Right ventricle myocardium inferior (tissue), 1 donor: ENCODE data around the gene C1orf159. TPM values are rescaled to one million over a fixed set of nuclear protein-coding genes. Genes with fewer than 3 reads are reported as not detected.

ENCODE experiments used
- ATAC-seq: fragments of 200-7000 bp; cut with Tn5 transposase; one replicate; pipeline ENCODE4 v1.9.1; 2020; ENCODE audit warnings: mild to moderate bottlenecking, moderate library complexity
- DNase-seq: peaks from one replicate; pipeline ENCODE4 v3.0.0; 2021; ENCODE audit errors: missing footprints
- intact Hi-C: fragments of 100-400 bp; cut with DNase I; formaldehyde crosslinking; loops from one replicate; pipeline ENCODE4 v1.11.0; 2022
- total RNA-seq: library from RNA; stranded (reverse); fragmentation: NEBNext Ultra II Directional; extraction: Animal tissue kit (Norgen Biotek cat#: 25700); gene quantifications from one replicate; pipeline ENCODE4 v1.2.1, GENCODE V29; 2021
- donor health status: DM: no; HTN: yes; CAD: no; lungs with severe emphysema.

C1orf159 gene
- total RNA-seq, 1 donor from 2014 or later: 2.9 TPM

- DNase-seq (no peak), ATAC-seq (no peak)
- intact Hi-C loops: no loop called here
These were observed 62.9 kb downstream of the C1orf159 start for GRCh38 chr1:1053022-1053421.

- intact Hi-C loops: no loop called here
- ATAC-seq: no peak
These were observed 63.7 kb downstream of the C1orf159 start for GRCh38 chr1:1052003-1052840.

GRCh38 chr1:1051127-1051810, 64.6 kb downstream of the C1orf159 start:
- DNase-seq (no peak), ATAC-seq (no peak)
- intact Hi-C loops: no loop called here

More at GRCh38 chr1:1052003-1052840, 63.7 kb downstream of the C1orf159 start:
- no peak for DNase-seq

GRCh38 chr1:1050577-1051052, 65.3 kb downstream of the C1orf159 start:
- DNase-seq (no peak), ATAC-seq (peak; percentile 49)
- intact Hi-C loops: no loop called here

GRCh38 chr1:1049318-1050165, 66.3 kb downstream of the C1orf159 start:
- no peak for ATAC-seq
- intact Hi-C loops: no loop called here

GRCh38 chr1:1048765-1049164, 67.1 kb downstream of the C1orf159 start:
- ATAC-seq (no peak), DNase-seq (no peak)
- intact Hi-C loops: no loop called here

More at GRCh38 chr1:1049318-1050165, 66.3 kb downstream of the C1orf159 start:
- no peak for DNase-seq

- DNase-seq (no peak), ATAC-seq (no peak)
- intact Hi-C loops: no loop called here
These were observed 67.9 kb downstream of the C1orf159 start for GRCh38 chr1:1047963-1048362.

GRCh38 chr1:1047407-1047806, 68.5 kb downstream of the C1orf159 start:
- no peak for DNase-seq
- intact Hi-C loops: no loop called here
- ATAC-seq: no peak

- DNase-seq: no peak
- ATAC-seq: no peak
- intact Hi-C loops: no loop called here
These were observed 69.1 kb downstream of the C1orf159 start for GRCh38 chr1:1046767-1047166.

- no peak for DNase-seq
- intact Hi-C loops: no loop called here
- no peak for ATAC-seq
These were observed 69.6 kb downstream of the C1orf159 start for GRCh38 chr1:1046243-1046642.

GRCh38 chr1:1045129-1045528, 70.8 kb downstream of the C1orf159 start:
- no peak for DNase-seq

GRCh38 chr1:1044455-1045078, 71.3 kb downstream of the C1orf159 start:
- no peak for DNase-seq
- ATAC-seq: no peak
- intact Hi-C loops: no loop called here

More at GRCh38 chr1:1045129-1045528, 70.8 kb downstream of the C1orf159 start:
- intact Hi-C loops: no loop called here
- no peak for ATAC-seq

- DNase-seq (no peak), ATAC-seq (no peak)
- intact Hi-C loops: no loop called here
These were observed 72.0 kb downstream of the C1orf159 start for GRCh38 chr1:1043921-1044320.

- no peak for ATAC-seq
- DNase-seq: no peak
- intact Hi-C loops: no loop called here
These were observed 72.5 kb downstream of the C1orf159 start for GRCh38 chr1:1043411-1043810.

- no peak for ATAC-seq
- intact Hi-C loops: no loop called here
- DNase-seq: no peak
These were observed 73.1 kb downstream of the C1orf159 start for GRCh38 chr1:1042835-1043234.

- ATAC-seq (no peak), DNase-seq (no peak)
- intact Hi-C loops: no loop called here
These were observed 74.0 kb downstream of the C1orf159 start for GRCh38 chr1:1041873-1042272.

- no peak for ATAC-seq
- intact Hi-C loops: no loop called here
- no peak for DNase-seq
These were observed 74.8 kb downstream of the C1orf159 start for GRCh38 chr1:1041092-1041523.
